ENCODE measurements around the gene LYPD6B. TPM values are rescaled to one million over a fixed set of nuclear protein-coding genes. Genes with fewer than 3 reads are reported as not detected.

Gene LYPD6B
- polyA plus RNA-seq, 3 donors, result not detected

DNA sequence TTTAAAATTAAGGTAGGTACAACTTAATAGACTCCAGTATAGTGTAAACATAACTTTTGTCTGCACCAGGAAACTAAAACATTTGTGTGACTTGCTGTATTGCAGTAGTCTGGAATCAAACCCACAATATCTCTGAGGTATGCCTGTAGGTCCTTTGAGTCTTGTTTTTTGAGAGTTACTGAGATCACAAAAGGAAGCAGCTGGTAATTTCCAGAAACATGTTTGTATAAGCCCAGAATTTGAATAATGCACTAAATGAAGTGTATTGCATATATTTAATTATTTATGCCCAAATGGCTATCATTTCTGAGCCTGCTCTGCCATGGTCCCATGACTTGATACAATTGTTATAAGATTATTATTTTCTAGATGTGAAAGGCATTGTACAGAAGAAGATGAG, 148.6 kb downstream of the LYPD6B start:
- H3K9me3 Mint-ChIP-seq, result no peaks in the 10 kb centered on the region
- no peak overlapping the region for H3K4me3 Mint-ChIP-seq
- DNase-seq, result no peak
- Histone ChIP-seq H3K36me3 (replicated peaks in 1 of 2; ENCODE audit: control insufficient read depth in 1 of 2, insufficient read depth in 2 of 2, low read length in 2 of 2) (no peaks in the 10 kb centered on the region), H3K9ac (ENCODE audit: insufficient read depth, low read length, poor library complexity, severe bottlenecking) (no peak overlapping the region), H3K27me3 (ENCODE audit: control insufficient read depth in 2 of 2, insufficient read depth in 2 of 2, low read length in 2 of 2) (no peaks in the 10 kb centered on the region), H4K20me1 (ENCODE audit: insufficient read depth, low read length) (no peaks in the 10 kb centered on the region), H3K4me2 (replicated peaks; ENCODE audit: extremely low read depth, low read length, poor library complexity, severe bottlenecking) (no peak overlapping the region), H3K9me3 (replicated peaks in 1 of 2; ENCODE audit: control insufficient read depth in 1 of 2, insufficient read depth in 1 of 2, low read length in 2 of 2) (no peaks in the 10 kb centered on the region), H3K4me1 (ENCODE audit: control insufficient read depth in 1 of 2, insufficient read depth in 2 of 2, low read length in 2 of 2) (no peaks in the 10 kb centered on the region), H3K79me2 (ENCODE audit: insufficient read depth, low read length) (no peaks in the 10 kb centered on the region), H2AFZ (ENCODE audit: insufficient read depth, low read depth, low read length, poor library complexity, severe bottlenecking) (no peak overlapping the region), H3K27ac (ENCODE audit: low read depth in 1 of 2, low read length in 2 of 2) (no peak overlapping the region), H3K4me3 (replicated peaks in 1 of 3; ENCODE audit: low read depth in 2 of 3, low read length in 3 of 3) (no peak overlapping the region)
- intact Hi-C loops (cut with micrococcal nuclease), result no loop called here
- H3K36me3 Mint-ChIP-seq, result no peaks in the 10 kb centered on the region
- TF ChIP-seq, protein P1, sequence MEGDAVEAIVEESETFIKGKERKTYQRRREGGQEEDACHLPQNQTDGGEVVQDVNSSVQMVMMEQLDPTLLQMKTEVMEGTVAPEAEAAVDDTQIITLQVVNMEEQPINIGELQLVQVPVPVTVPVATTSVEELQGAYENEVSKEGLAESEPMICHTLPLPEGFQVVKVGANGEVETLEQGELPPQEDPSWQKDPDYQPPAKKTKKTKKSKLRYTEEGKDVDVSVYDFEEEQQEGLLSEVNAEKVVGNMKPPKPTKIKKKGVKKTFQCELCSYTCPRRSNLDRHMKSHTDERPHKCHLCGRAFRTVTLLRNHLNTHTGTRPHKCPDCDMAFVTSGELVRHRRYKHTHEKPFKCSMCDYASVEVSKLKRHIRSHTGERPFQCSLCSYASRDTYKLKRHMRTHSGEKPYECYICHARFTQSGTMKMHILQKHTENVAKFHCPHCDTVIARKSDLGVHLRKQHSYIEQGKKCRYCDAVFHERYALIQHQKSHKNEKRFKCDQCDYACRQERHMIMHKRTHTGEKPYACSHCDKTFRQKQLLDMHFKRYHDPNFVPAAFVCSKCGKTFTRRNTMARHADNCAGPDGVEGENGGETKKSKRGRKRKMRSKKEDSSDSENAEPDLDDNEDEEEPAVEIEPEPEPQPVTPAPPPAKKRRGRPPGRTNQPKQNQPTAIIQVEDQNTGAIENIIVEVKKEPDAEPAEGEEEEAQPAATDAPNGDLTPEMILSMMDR (IDR thresholded peaks at IDR 0.05), result no peak
- no peak overlapping the region for H3K27ac Mint-ChIP-seq
- peaks cover 4% of the 10 kb centered on the region for H3K4me1 Mint-ChIP-seq
- peaks cover 0 to 1% (median 0%) of the 10 kb centered on the region in 3 donors for H3K27me3 Mint-ChIP-seq (ENCODE audit: low read depth in 3 of 3)

DNA sequence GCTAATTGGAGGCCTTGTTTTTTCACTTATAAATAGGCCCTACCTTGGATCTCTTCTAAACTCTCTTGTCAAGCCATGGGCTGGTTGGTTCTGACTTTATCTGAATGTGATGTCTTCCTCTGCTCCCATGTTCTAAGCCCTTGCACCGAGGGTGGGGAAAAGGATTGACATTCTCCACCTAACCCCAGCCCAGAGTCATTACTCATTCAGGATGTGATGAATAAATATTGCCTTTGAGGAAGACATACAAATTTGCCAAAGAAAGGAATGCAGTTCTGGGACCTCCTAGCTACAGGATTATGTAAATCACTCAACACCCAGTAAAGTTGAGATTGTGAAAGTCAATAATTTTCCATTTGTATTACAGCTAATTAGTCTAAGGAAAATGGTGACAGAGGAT, 149.8 kb downstream of the LYPD6B start:
- no peak overlapping the region for H3K27ac Mint-ChIP-seq
- Histone ChIP-seq H3K79me2 (ENCODE audit: insufficient read depth, low read length) (no peaks in the 10 kb centered on the region), H3K27me3 (ENCODE audit: control insufficient read depth in 2 of 2, insufficient read depth in 2 of 2, low read length in 2 of 2) (no peaks in the 10 kb centered on the region), H3K4me2 (replicated peaks; ENCODE audit: extremely low read depth, low read length, poor library complexity, severe bottlenecking) (no peak overlapping the region), H4K20me1 (ENCODE audit: insufficient read depth, low read length) (no peaks in the 10 kb centered on the region), H2AFZ (ENCODE audit: insufficient read depth, low read depth, low read length, poor library complexity, severe bottlenecking) (no peak overlapping the region), H3K9me3 (replicated peaks in 1 of 2; ENCODE audit: control insufficient read depth in 1 of 2, insufficient read depth in 1 of 2, low read length in 2 of 2) (no peaks in the 10 kb centered on the region), H3K4me3 (replicated peaks in 1 of 3; ENCODE audit: low read depth in 2 of 3, low read length in 3 of 3) (no peak overlapping the region), H3K36me3 (replicated peaks in 1 of 2; ENCODE audit: control insufficient read depth in 1 of 2, insufficient read depth in 2 of 2, low read length in 2 of 2) (no peaks in the 10 kb centered on the region), H3K9ac (ENCODE audit: insufficient read depth, low read length, poor library complexity, severe bottlenecking) (no peak overlapping the region), H3K27ac (ENCODE audit: low read depth in 1 of 2, low read length in 2 of 2) (no peak overlapping the region), H3K4me1 (ENCODE audit: control insufficient read depth in 1 of 2, insufficient read depth in 2 of 2, low read length in 2 of 2) (no peaks in the 10 kb centered on the region)
- peaks cover 4% of the 10 kb centered on the region for H3K4me1 Mint-ChIP-seq
- H3K36me3 Mint-ChIP-seq, result no peaks in the 10 kb centered on the region
- intact Hi-C loops (cut with micrococcal nuclease), result no loop called here
- H3K27me3 Mint-ChIP-seq (ENCODE audit: low read depth in 3 of 3), result peaks cover 0 to 3% (median 0%) of the 10 kb centered on the region in 3 donors
- no peak for DNase-seq
- TF ChIP-seq, protein P1 (IDR thresholded peaks at IDR 0.05), result no peak
- no peak overlapping the region for H3K4me3 Mint-ChIP-seq
- no CpG with 5 or more reads among the region's 1 CpG for WGBS (ENCODE audit: insufficient coverage)
- H3K9me3 Mint-ChIP-seq, result peaks cover 0 to 2% (median 0%) of the 10 kb centered on the region in 7 donors
